ENCODE measurements around the gene LPAR6. TPM values are rescaled to one million over a fixed set of nuclear protein-coding genes. Genes with fewer than 3 reads are reported as not detected.

The LPAR6 gene
- total and polyA plus RNA-seq, 2 of the 13 experiments (the other 11 are each of a cell fraction or from before 2014, with no cell fraction given): 24.4 to 149 TPM

GRCh38 chr13:48400090-48400694, 12.7 kb downstream of the LPAR6 start (continued):
- TF ChIP-seq HMGXB3 (CRISPR knock-in tag; IDR thresholded peaks at IDR 0.05; ENCODE audit: borderline replicate concordance) (no peak), ZNF337 (CRISPR knock-in tag; IDR thresholded peaks at IDR 0.05; ENCODE audit: borderline replicate concordance, low read depth) (no peak), SMARCE1 (IDR thresholded peaks at IDR 0.05; ENCODE audit: borderline replicate concordance) (no peak), ZHX2 (IDR thresholded peaks at IDR 0.05; ENCODE audit: low read depth) (no peak), ZHX2 (CRISPR knock-in tag; IDR thresholded peaks at IDR 0.05; ENCODE audit: borderline replicate concordance) (no peak), SKIL (CRISPR knock-in tag; IDR thresholded peaks at IDR 0.05; ENCODE audit: borderline replicate concordance) (no peak), CEBPB (IDR thresholded peaks at IDR 0.05; ENCODE audit: borderline replicate concordance, low read depth, low read length) (no peak), RARG (CRISPR knock-in tag; IDR thresholded peaks at IDR 0.05; ENCODE audit: low read depth) (no peak), ZNF530 (CRISPR knock-in tag; IDR thresholded peaks at IDR 0.05; ENCODE audit: low read depth) (no peak), ZBTB33 (CRISPR knock-in tag; IDR thresholded peaks at IDR 0.05) (no peak), FOXA3 (CRISPR knock-in tag; IDR thresholded peaks at IDR 0.05) (no peak), ZC3H13 (CRISPR knock-in tag; IDR thresholded peaks at IDR 0.05) (no peak), XRCC5 (optimal IDR thresholded peaks at IDR 0.05; ENCODE audit: low read length) (no peak)

Measured in HepG2 (cell line).